Activated naive CD8-positive, alpha-beta T cell treated with anti-CD3 and anti-CD28 coated beads, Interleukin-2, amount 50 U/mL, for 16 hours (primary cell): ENCODE measurements around the gene RNU11.
"Not testable (repeated sequence)": the region's sequence is repeated elsewhere in the genome, so short reads cannot be mapped to it uniquely, and the experiment has no call there.

Source experiments
- DNase-seq: peaks from one replicate; pipeline ENCODE4 v3.0.0-alpha.2; 2020; ENCODE audit warnings: low read depth, low spot score

The RNU11 gene

GRCh38 chr1:28648474-28649198 is at the start of gene RNU11:
Gene RNU11, plus strand, starts transcription at chr1:28648600.
- DNase-seq, result peak; percentile 79

GRCh38 chr1:28601696-28602095 is 46.7 kb upstream of the RNU11 start:
- DNase-seq, result no peak

GRCh38 chr1:28602536-28603439 is 45.6 kb upstream of the RNU11 start:
- DNase-seq, result no peak

GRCh38 chr1:28604411-28604810 is 44.0 kb upstream of the RNU11 start:
- DNase-seq, result no peak

- DNase-seq, result no peak
These were observed 43.4 kb upstream of the RNU11 start for GRCh38 chr1:28604962-28605361.

GRCh38 chr1:28606771-28607170 is 41.6 kb upstream of the RNU11 start:
- DNase-seq, result no peak

- DNase-seq, result no peak
These were observed 35.2 kb upstream of the RNU11 start for GRCh38 chr1:28613175-28613574.

- no peak for DNase-seq
These were observed 16.7 kb upstream of the RNU11 start for GRCh38 chr1:28631713-28632112.

GRCh38 chr1:28632560-28632959 is 15.8 kb upstream of the RNU11 start:
- no peak for DNase-seq

GRCh38 chr1:28640766-28641165 is 7.6 kb upstream of the RNU11 start:
- DNase-seq, result no peak

- no peak for DNase-seq
These were observed 6.1 kb upstream of the RNU11 start for GRCh38 chr1:28642056-28642846.

- peak; percentile 84 for DNase-seq
These were observed 5.4 kb upstream of the RNU11 start, which contains the start of gene TAF12 for GRCh38 chr1:28642847-28643635. Gene TAF12, minus strand, starts transcription at chr1:28643067. Its CDS starts 20,986 bp downstream, at chr1:28622081.

GRCh38 chr1:28644494-28644893 is 3.9 kb upstream of the RNU11 start:
- no peak for DNase-seq

- DNase-seq, result not testable (repeated sequence)
These were observed 3.0 kb upstream of the RNU11 start for GRCh38 chr1:28645406-28645805.

- DNase-seq, result no peak
These were observed 2.4 kb upstream of the RNU11 start for GRCh38 chr1:28646040-28646439.

- DNase-seq, result peak; percentile 74
These were observed 359 bp upstream of the RNU11 start for GRCh38 chr1:28648008-28648473.

GRCh38 chr1:28653063-28653462 is 4.7 kb downstream of the RNU11 start:
- not testable (repeated sequence) for DNase-seq

GRCh38 chr1:28653870-28654269 is 5.5 kb downstream of the RNU11 start:
- not testable (repeated sequence) for DNase-seq

- DNase-seq, result not testable (repeated sequence)
These were observed 7.3 kb downstream of the RNU11 start for GRCh38 chr1:28655448-28656311.

GRCh38 chr1:28656335-28656734 is 7.9 kb downstream of the RNU11 start:
- no peak for DNase-seq
